Stimulated activated CD8-positive, alpha-beta memory T cell treated with anti-CD3 and anti-CD28 coated beads, Interleukin-7, amount 100 ng/mL, for 48 hours (primary cell): ENCODE data around the gene ZSCAN5A.
"Not testable (repeated sequence)": the region's sequence is repeated elsewhere in the genome, so short reads cannot be mapped to it uniquely, and the experiment has no call there.

Experiments used
- DNase-seq, 2 donors: peaks; one replicate each; pipeline ENCODE4 v3.0.0-alpha.2; 2020; ENCODE audit warnings: low read depth in 1 of 2; ENCODE audit errors: extremely low read depth in 1 of 2

ZSCAN5A gene

GRCh38 chr19:56273563-56274117 is 41.0 kb downstream of the ZSCAN5A start:
- DNase-seq, result no peak

- DNase-seq, result no peak
Observed at GRCh38 chr19:56272161-56272798, 42.4 kb downstream of the ZSCAN5A start, which contains the start of gene EDDM13. Gene EDDM13 (plus strand): TSS chr19:56272748. CDS start chr19:56272835, 87 bp downstream.

DNA sequence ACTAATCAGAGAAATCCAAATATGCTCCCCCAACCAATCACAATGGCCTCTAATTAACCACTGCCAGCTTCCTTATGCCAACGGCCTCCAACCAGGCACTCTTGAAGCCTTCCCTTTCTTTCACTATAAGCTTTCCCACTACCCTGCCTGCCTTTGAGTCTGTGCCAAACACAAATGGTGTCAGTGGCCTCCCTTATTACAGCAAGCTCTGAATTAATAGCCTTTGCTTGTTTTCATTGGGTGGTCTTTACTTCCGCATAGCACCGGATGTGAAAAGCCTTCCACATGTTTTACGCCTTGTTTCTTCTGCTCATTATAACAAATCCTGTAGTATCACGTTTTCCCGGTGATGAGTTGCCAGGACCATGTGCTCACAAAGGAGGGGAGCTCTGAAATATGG is 43.5 kb downstream of the ZSCAN5A start:
- no peak for DNase-seq

GRCh38 chr19:56270676-56271075 is 44.0 kb downstream of the ZSCAN5A start:
- no peak for DNase-seq

- DNase-seq, result no peak
Observed at GRCh38 chr19:56269348-56269747, 45.3 kb downstream of the ZSCAN5A start.

- no peak for DNase-seq
Observed at GRCh38 chr19:56266051-56266450, 48.6 kb downstream of the ZSCAN5A start.

DNA sequence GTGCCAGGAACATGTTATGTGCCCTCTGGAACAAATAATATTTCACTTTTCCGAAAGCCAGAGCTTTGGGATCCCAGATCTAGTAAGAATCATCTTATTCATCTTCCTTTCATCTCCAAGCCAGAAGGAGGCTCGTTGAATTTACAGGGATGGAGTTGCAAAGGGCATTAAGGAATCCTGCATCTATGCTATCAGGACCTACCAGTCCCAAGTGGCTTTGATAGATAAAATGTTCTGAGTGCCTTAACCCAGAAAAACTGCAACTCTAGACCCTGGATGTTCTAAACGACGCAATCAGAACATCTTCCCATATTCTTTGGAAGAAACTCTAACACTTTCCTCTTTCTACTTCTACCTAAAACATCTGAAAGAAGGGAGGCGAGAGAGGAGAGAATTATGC is 51.3 kb downstream of the ZSCAN5A start:
- no peak for DNase-seq

DNA sequence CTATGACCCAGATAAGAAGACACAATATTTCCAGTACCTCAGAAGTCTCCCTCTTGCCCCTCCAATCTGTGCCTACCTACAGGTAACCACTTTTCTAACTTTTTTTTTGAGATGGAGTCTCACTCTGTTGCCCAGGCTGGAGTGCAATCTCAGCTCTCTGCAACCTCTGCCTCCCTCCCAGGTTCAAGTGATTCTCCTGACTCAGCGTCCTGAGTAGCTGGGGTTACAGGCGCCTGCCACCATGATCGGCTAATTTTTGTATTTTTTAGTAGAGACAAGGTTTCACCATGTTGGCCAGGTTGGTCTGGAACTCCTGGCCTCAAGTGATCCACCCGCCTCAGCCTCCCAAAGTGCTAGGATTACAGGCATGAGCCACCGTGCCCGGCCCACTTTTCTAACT is 52.7 kb downstream of the ZSCAN5A start:
- not testable (repeated sequence) for DNase-seq

DNA sequence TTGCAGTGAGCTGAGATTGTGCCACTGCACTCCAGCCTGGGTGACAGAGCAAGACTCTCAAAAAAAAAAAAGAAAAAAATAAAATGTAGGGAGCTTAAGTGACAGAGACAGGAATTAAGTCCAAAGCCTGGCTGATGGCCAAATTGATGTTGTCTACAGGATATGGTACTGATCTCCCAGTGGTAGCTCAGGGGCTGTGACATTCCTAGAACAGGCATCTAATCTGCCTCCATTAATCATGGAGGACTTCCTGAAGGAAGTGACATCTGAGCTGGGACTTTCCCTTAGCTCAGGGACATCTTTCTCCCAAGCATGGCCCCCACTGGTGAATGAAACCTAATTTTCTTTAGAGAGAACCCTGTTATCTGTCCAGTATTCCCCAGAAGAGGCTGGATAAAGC is 53.5 kb downstream of the ZSCAN5A start:
- no peak for DNase-seq

- DNase-seq, result no peak
Observed at GRCh38 chr19:56258272-56258671, 56.4 kb downstream of the ZSCAN5A start.

GRCh38 chr19:56253737-56254136 is 60.9 kb downstream of the ZSCAN5A start:
- DNase-seq, result no peak

DNA sequence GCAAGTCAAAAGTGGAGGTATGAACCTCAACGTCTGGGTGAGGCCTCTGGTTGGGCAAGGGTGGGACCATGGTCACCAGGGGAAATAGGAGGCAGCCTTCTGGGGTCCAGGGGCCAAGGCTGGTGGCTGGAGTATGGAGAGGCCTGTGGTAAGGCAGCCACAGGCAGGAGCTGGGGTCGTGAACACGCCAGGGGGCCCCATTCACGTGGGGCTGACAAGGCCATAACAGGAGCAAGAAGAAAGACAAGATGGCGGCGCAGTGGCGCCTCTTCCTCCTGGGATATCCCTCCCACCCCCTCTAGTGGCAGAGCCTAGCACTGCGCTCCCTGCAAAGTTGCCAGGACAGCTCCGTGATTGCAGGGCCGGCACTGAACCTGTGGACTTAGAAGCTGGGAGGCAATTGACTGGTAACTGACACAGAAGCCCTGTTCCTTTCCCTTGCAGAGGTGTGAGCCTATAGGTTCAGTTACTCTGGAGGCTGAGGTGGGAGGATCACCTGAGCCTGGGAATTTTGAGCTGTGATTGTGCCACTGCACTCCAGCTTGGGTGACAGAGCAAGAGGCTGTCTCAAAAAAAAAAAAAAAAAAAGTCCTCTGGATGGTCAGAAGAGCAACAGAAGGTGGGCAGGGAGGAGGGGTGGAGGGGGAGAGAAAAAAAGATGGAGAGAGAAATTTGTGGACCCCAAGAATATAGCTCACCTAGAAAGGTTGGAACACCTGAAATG is 61.8 kb downstream of the ZSCAN5A start:
- DNase-seq, result peak; percentile 57 to 59

- not testable (repeated sequence) for DNase-seq
Observed at GRCh38 chr19:56248736-56249338, 65.8 kb downstream of the ZSCAN5A start.

DNA sequence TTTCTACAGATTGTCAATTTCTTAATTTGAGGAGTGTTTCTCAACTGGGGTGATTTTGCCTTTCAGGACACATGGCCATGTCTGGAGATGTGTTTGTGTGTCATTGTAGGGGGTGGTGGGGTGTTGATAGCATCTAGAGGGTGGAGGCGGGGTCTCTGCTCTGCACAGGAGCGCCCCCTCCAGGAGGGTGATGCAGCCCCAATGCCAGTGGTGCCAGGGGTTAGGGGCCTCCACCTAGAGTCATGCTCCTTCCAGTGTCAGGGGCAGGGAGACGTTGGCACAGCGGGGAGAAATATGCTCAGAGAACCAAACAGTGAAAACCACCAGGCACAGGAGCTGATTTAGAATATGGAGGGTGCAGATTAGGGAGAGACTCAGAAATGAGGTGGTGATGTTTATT is 68.9 kb downstream of the ZSCAN5A start:
- DNase-seq, result not testable (repeated sequence)

GRCh38 chr19:56245121-56245740 is 69.4 kb downstream of the ZSCAN5A start:
- DNase-seq, result no peak

- DNase-seq, result no peak
Observed at GRCh38 chr19:56223481-56223880, 91.2 kb downstream of the ZSCAN5A start.

- no peak for DNase-seq
Observed at GRCh38 chr19:56222901-56223300, 91.7 kb downstream of the ZSCAN5A start.

GRCh38 chr19:56221851-56222250 is 92.8 kb downstream of the ZSCAN5A start:
- no peak for DNase-seq

GRCh38 chr19:56221442-56221841 is 93.2 kb downstream of the ZSCAN5A start:
- not testable (repeated sequence) for DNase-seq

DNA sequence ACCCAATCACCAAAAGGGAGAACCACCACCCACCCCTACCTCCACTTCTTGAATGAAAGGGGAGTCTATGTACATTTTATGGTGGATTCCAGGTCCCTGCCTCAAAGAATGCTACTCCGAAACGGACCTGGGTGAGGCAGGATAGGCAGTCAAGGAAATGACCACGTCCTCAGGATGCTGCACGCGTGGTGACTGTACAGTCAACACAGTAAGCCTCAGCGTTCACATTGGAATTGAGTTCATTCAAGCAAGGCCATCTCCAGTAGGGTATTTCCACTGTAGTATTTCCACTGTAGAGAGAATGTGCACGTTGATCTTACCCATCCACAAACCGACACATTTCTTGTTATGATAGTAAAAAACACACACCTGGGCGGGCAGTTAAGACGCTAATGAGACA is 95.7 kb downstream of the ZSCAN5A start:
- no peak for DNase-seq
